ENCODE data around the gene CHCHD4. TPM values are rescaled to one million over a fixed set of nuclear protein-coding genes. Genes with fewer than 3 reads are reported as not detected.
"Not testable (repeated sequence)": the region's sequence is repeated elsewhere in the genome, so short reads cannot be mapped to it uniquely, and the experiment has no call there.

The CHCHD4 gene
- total RNA-seq, 1 experiment from 2014 or later = 27.5 TPM

DNA sequence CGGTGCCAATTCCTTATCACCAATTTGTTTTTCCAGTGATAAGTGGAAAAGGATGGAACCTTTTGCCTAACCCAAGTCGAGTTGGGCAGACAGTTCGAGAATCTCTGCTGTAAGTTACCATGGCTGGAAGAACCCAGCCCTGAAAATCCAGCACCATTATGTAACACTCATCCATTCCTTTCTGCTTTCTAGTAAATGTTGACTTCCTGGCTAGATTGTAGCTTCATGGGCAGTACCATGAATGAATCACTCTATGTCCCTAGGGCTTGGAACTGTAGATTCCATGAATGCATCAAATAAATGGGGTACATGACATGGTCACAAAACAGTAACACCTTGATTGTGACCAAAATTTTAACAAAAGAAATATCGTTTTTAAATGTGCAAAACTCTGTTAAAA lies 14.0 kb downstream of the CHCHD4 start:
- TF ChIP-seq SMAD3 (CRISPR knock-in tag; IDR thresholded peaks at IDR 0.05; ENCODE audit: borderline replicate concordance) = no peak
- TF ChIP-seq ZNF396 (CRISPR knock-in tag; IDR thresholded peaks at IDR 0.05; ENCODE audit: borderline replicate concordance) = no peak
- TF ChIP-seq ESRRA (CRISPR knock-in tag; IDR thresholded peaks at IDR 0.05; ENCODE audit: borderline replicate concordance) = no peak
- no peak for TF ChIP-seq HMGA2 (CRISPR knock-in tag; IDR thresholded peaks at IDR 0.05)
- TF ChIP-seq ZMAT4 (CRISPR knock-in tag; IDR thresholded peaks at IDR 0.05) = no peak
- no peak for TF ChIP-seq E2F1 (CRISPR knock-in tag; IDR thresholded peaks at IDR 0.05)
- no peak for TF ChIP-seq ERG (CRISPR knock-in tag; IDR thresholded peaks at IDR 0.05)
- no peak for TF ChIP-seq ZNF317 (CRISPR knock-in tag; IDR thresholded peaks at IDR 0.05; ENCODE audit: borderline replicate concordance, low read depth)
- TF ChIP-seq TCF7 (CRISPR knock-in tag; IDR thresholded peaks at IDR 0.05; ENCODE audit: low read depth) = no peak
- TF ChIP-seq PREB (CRISPR knock-in tag; IDR thresholded peaks at IDR 0.05; ENCODE audit: borderline replicate concordance) = no peak
- no peak for TF ChIP-seq ETV6 (CRISPR knock-in tag; IDR thresholded peaks at IDR 0.05)

DNA sequence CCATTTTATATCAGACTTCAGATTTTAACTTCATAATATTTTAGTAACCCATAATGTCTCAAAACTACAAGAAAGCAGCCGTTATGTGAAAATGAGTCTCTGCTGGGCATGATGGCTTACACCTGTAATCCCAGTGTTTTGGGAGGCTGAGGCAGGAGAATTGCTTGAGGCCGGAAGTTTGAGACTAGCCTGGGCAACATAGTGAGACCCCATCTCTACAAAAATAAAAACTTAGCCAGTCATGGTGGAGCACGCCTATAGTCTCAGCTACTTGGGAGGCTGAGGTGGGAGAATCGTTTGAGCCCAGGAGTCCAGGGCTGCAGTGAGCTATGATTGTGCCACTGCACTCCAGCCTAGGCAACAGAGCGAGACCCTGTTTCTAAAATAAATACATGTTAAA lies 14.8 kb downstream of the CHCHD4 start:
- peaks cover 26% of the 10 kb centered on the region for H3K36me3 Mint-ChIP-seq
- H3K9me3 Mint-ChIP-seq; H3K4me3 Mint-ChIP-seq; DNase-seq (ENCODE audit: low spot score); H3K27me3 Mint-ChIP-seq (ENCODE audit: low read depth); H3K4me1 Mint-ChIP-seq; H3K27ac Mint-ChIP-seq; CTCF ChIA-PET; ATAC-seq; POLR2A ChIA-PET: not testable (repeated sequence)
- TF ChIP-seq ZNF121 (CRISPR knock-in tag; IDR thresholded peaks at IDR 0.05) = peak; percentile 64

More for the DNA sequence above, 14.0 kb downstream of the CHCHD4 start:
- POLR2A ChIA-PET = no interaction called here
- ATAC-seq = no peak
- DNase-seq (ENCODE audit: low spot score) = no peak
- Mint-ChIP-seq H3K36me3 (peaks cover 29% of the 10 kb centered on the region), H3K4me3 (no peak overlapping the region), H3K9me3 (no peaks in the 10 kb centered on the region), H3K4me1 (peaks cover 10% of the 10 kb centered on the region), H3K27me3 (ENCODE audit: low read depth) (no peaks in the 10 kb centered on the region; the same call in 1 of the 2 replicates), H3K27ac (no peak overlapping the region)
- CTCF ChIA-PET = interaction anchor here (1.3 kb wide), 1 partner anchor 214 kb away, joined by 5 read pairs; no protein-coding TSS in a partner anchor

DNA sequence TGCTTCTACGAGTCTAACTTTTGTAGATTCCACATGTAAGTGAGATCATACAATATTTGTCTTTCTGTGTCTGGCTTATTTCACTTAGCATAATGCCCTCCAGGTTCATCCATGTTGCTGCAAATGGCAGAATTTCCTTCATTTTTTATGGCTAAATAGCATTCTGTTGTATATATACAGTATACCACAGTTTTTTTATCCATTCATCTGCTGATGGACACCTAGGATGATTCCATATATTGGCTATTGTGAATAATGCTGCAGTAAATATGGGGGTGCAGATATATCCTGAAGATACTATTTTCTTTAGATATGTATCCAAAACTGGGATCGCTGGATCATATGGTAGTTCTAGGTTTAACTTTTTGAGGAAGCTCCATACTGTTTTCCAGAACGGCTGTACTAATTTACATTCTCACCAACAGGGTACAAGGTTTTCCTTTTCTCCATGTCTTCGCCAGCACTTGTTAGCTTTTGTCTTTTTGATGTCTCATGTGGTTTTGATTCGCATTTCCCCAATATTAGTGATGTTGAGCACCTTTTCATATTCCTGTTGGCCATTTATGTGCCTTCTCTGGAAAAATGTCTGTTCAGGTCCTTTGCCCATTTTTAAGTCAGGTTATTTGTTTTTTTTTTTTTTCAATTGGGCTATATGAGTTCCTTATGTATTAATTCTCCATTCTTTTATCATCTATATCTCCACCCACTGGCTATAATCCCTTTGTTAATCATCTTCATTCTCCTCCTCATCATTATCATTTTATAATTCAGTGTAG lies 26.9 kb downstream of the CHCHD4 start:
- Mint-ChIP-seq H3K36me3 (no peaks in the 10 kb centered on the region), H3K4me3 (no peak overlapping the region), H3K27me3 (ENCODE audit: low read depth) (peaks cover 11% of the 10 kb centered on the region), H3K9me3 (peaks cover 19% of the 10 kb centered on the region), H3K27ac (no peak overlapping the region), H3K4me1 (peaks cover 1% of the 10 kb centered on the region; the same call in 1 of the 2 replicates)
- POLR2A ChIA-PET = no interaction called here
- DNase-seq (ENCODE audit: low spot score) (no peak), ATAC-seq (no peak)
- TF ChIP-seq PRRX2 (CRISPR knock-in tag; IDR thresholded peaks at IDR 0.05) = no peak
- no peak for TF ChIP-seq JUN (CRISPR knock-in tag; IDR thresholded peaks at IDR 0.05)
- TF ChIP-seq ELF4 (CRISPR knock-in tag; IDR thresholded peaks at IDR 0.05; ENCODE audit: low read depth) = no peak
- CTCF ChIA-PET = no interaction called here

- DNase-seq (ENCODE audit: low spot score) (no peak), ATAC-seq (no peak)
- TF ChIP-seq SMAD4 (CRISPR knock-in tag; IDR thresholded peaks at IDR 0.05) = no peak
- TF ChIP-seq MXD4 (CRISPR knock-in tag; IDR thresholded peaks at IDR 0.05; ENCODE audit: borderline replicate concordance) = no peak
- TF ChIP-seq GRHL2 (CRISPR knock-in tag; IDR thresholded peaks at IDR 0.05; ENCODE audit: insufficient replicate concordance, severe bottlenecking) = no peak
- Mint-ChIP-seq H3K4me3 (no peak overlapping the region), H3K9me3 (peaks cover 19% of the 10 kb centered on the region), H3K27me3 (ENCODE audit: low read depth) (peaks cover 11% of the 10 kb centered on the region), H3K27ac (no peak overlapping the region), H3K36me3 (no peaks in the 10 kb centered on the region), H3K4me1 (peaks cover 8% of the 10 kb centered on the region)
- ChIA-PET CTCF (no interaction called here), POLR2A (no interaction called here)
Measured at GRCh38 chr3:14096742-14097141, 27.9 kb downstream of the CHCHD4 start.
